ENCODE results near the gene KLHDC8A. TPM values are rescaled to one million over a fixed set of nuclear protein-coding genes. Genes with fewer than 3 reads are reported as not detected.

KLHDC8A gene
- total and polyA plus RNA-seq, 9 of the 15 experiments (the other 6 are each of a cell fraction or from before 2014, with no cell fraction given), result 0.01 to 0.54 (median 0.04) TPM; not detected in 6

- BruUV-seq (replicated peaks), result no TSS peak
- TF ChIP-seq NFIX (CRISPR knock-in tag; IDR thresholded peaks at IDR 0.05; ENCODE audit: low read depth), result no peak
- no peak for TF ChIP-seq ZNF175 (CRISPR knock-in tag; IDR thresholded peaks at IDR 0.05; ENCODE audit: low read depth)
- no peak for TF ChIP-seq ZC3H8 (IDR thresholded peaks at IDR 0.05)
- no peak for TF ChIP-seq PHB2 (IDR thresholded peaks at IDR 0.05; ENCODE audit: low read depth)
- no peak for TF ChIP-seq E2F3 (CRISPR knock-in tag; IDR thresholded peaks at IDR 0.05)
- TF ChIP-seq RHOXF2B (CRISPR knock-in tag; conservative IDR thresholded peaks at IDR 0.05), result no peak
- no peak for TF ChIP-seq XRCC3 (IDR thresholded peaks at IDR 0.05)
- no peak for TF ChIP-seq NR0B1 (IDR thresholded peaks at IDR 0.05; ENCODE audit: partially characterized antibody)
- TF ChIP-seq, protein P1, sequence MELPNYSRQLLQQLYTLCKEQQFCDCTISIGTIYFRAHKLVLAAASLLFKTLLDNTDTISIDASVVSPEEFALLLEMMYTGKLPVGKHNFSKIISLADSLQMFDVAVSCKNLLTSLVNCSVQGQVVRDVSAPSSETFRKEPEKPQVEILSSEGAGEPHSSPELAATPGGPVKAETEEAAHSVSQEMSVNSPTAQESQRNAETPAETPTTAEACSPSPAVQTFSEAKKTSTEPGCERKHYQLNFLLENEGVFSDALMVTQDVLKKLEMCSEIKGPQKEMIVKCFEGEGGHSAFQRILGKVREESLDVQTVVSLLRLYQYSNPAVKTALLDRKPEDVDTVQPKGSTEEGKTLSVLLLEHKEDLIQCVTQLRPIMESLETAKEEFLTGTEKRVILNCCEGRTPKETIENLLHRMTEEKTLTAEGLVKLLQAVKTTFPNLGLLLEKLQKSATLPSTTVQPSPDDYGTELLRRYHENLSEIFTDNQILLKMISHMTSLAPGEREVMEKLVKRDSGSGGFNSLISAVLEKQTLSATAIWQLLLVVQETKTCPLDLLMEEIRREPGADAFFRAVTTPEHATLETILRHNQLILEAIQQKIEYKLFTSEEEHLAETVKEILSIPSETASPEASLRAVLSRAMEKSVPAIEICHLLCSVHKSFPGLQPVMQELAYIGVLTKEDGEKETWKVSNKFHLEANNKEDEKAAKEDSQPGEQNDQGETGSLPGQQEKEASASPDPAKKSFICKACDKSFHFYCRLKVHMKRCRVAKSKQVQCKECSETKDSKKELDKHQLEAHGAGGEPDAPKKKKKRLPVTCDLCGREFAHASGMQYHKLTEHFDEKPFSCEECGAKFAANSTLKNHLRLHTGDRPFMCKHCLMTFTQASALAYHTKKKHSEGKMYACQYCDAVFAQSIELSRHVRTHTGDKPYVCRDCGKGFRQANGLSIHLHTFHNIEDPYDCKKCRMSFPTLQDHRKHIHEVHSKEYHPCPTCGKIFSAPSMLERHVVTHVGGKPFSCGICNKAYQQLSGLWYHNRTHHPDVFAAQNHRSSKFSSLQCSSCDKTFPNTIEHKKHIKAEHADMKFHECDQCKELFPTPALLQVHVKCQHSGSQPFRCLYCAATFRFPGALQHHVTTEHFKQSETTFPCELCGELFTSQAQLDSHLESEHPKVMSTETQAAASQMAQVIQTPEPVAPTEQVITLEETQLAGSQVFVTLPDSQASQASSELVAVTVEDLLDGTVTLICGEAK (IDR thresholded peaks at IDR 0.05), result no peak
- TF ChIP-seq, protein P1 (CRISPR knock-in tag; IDR thresholded peaks at IDR 0.05), result no peak
- no peak for TF ChIP-seq ZNF512 (tag; IDR thresholded peaks at IDR 0.05)
- no peak for TF ChIP-seq NR4A1 (CRISPR knock-in tag; IDR thresholded peaks at IDR 0.05)
- TF ChIP-seq NR4A1 (tag; IDR thresholded peaks at IDR 0.05), result no peak
Measured at GRCh38 chr1:205329719-205330118, 27.0 kb downstream of the KLHDC8A start.

More at GRCh38 chr1:205329719-205330118, 27.0 kb downstream of the KLHDC8A start:
- in situ Hi-C loops (cut with MboI), result no loop called here
- H3K9me1 ChIP-seq (ENCODE audit: control insufficient read depth, insufficient read depth, low read length), result no peaks in the 10 kb centered on the region
- intact Hi-C loops (cut with micrococcal nuclease), result loop anchor here (5.0 kb wide), 1 partner anchor 352 kb away; no protein-coding TSS in a partner anchor
- no peak overlapping the region for H3K4me2 ChIP-seq (ENCODE audit: insufficient read depth, low read length)
- no peak for FAIRE-seq
- ChIA-PET CTCF (ENCODE audit: low intra/inter-chr PET ratio) (no interaction called here), POLR2A (interaction anchor here (0.6 to 1.2 kb wide), 2 partner anchors 29 to 111 kb away, joined by 3 to 4 read pairs; no protein-coding TSS in a partner anchor)
- H3K36me3 ChIP-seq (ENCODE audit: control insufficient read depth, insufficient read depth, low read length), result no peaks in the 10 kb centered on the region
- peaks cover 19% of the 10 kb centered on the region for H4K20me1 ChIP-seq (replicated peaks; ENCODE audit: control insufficient read depth, insufficient read depth, low read length)
- H3K9ac ChIP-seq (ENCODE audit: insufficient read depth in 1 of 2, low read depth in 2 of 2, low read length in 2 of 2), result no peak overlapping the region
- H3K9me3 ChIP-seq (replicated peaks; ENCODE audit: control insufficient read depth, insufficient read depth, low read depth, low read length), result no peaks in the 10 kb centered on the region
- no peak overlapping the region for H2AFZ ChIP-seq (ENCODE audit: low read depth, low read length)
- H3K79me2 ChIP-seq (ENCODE audit: control insufficient read depth, insufficient read depth, low read length), result no peaks in the 10 kb centered on the region
- no peak for ATAC-seq
- peaks cover 48 to 76% of the 10 kb centered on the region in 2 experiments; a peak in 4 of 5 replicates for H3K27me3 ChIP-seq (ENCODE audit: control insufficient read depth in 2 of 2, insufficient read depth in 2 of 2, low read length in 2 of 2)
- H3K4me3 ChIP-seq, result no peak overlapping the region
- H3K27ac ChIP-seq (ENCODE audit: extremely low read depth, low read depth, low read length), result no peak overlapping the region
- no peak for DNase-seq (ENCODE audit: extremely low read depth in 1 of 4, low spot score in 3 of 4)
- H3K4me1 ChIP-seq (replicated peaks in 1 of 2; ENCODE audit: control insufficient read depth in 2 of 2, insufficient read depth in 2 of 2, low read length in 2 of 2), result no peaks in the 10 kb centered on the region; a peak in 1 of 5 replicates
- 0% methylated on average over 5 of the region's 5 CpGs for WGBS (ENCODE audit: insufficient coverage, low coverage, missing lambda C conversion rate)
